Thyroid gland (tissue), 4 donors: ENCODE measurements around the gene ACHE.

ENCODE experiments used
- POLR2A ChIP-seq, 2 donors: fragments of 450-650 bp; IDR thresholded peaks; one replicate each; pipeline ENCODE4 v1.6.1; 2017; ENCODE audit warnings: antibody characterized with exemption in 2 of 2, mild to moderate bottlenecking in 2 of 2, moderate library complexity in 1 of 2
- TF ChIP-seq, protein P1 (sequence below), 6 experiments: fragments of 200-600 bp in 3 of 6; fragments of 450-650 bp in 3 of 6; sonication (generic) in 3 of 6; IDR thresholded peaks; one replicate each; pipeline ENCODE4 v1.5.1; 2016 to 2019; ENCODE audit warnings: antibody characterized with exemption in 6 of 6, mild to moderate bottlenecking in 2 of 6, inconsistent platforms in 1 of 6, moderate library complexity in 1 of 6

DNA sequence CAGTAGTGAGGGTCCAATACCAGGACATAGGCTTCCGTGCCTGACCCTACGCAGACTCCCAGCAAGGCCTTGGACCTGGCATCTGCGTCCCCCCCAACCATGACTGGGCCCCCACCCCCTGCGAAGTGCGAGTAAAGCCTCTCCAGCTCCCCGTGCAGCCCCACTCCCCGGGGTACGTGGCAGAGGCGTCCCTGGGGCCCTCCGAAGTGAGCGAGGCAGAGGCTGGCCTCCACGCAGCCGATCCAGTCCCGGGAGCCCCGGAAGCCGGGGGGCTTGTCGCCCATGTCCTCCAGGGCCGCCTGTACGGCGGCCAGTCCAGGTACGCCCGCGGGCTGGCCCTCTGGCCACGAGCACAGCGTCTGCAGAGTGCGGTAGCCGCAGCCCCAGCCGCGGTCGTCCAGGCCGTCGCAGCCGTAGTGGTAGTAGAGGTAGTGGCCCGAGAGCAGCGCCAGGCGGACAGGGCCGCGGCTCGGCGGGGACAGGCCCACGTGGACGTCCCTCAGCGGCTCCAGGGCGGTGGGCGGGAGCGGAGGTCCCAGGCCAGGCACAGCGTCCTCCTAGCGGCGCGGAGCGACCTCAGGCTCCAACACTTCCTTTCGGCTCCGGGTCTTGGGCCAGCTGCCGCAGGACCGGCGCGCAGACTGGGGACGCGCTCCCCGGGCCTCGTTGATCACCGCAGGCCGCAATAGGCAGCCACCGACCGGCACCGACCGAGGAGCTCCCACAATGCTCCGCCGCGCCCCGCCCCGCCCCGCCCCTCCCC is 6.5 kb downstream of the ACHE start, which contains the start of gene UFSP1:
- TF ChIP-seq, protein P1, sequence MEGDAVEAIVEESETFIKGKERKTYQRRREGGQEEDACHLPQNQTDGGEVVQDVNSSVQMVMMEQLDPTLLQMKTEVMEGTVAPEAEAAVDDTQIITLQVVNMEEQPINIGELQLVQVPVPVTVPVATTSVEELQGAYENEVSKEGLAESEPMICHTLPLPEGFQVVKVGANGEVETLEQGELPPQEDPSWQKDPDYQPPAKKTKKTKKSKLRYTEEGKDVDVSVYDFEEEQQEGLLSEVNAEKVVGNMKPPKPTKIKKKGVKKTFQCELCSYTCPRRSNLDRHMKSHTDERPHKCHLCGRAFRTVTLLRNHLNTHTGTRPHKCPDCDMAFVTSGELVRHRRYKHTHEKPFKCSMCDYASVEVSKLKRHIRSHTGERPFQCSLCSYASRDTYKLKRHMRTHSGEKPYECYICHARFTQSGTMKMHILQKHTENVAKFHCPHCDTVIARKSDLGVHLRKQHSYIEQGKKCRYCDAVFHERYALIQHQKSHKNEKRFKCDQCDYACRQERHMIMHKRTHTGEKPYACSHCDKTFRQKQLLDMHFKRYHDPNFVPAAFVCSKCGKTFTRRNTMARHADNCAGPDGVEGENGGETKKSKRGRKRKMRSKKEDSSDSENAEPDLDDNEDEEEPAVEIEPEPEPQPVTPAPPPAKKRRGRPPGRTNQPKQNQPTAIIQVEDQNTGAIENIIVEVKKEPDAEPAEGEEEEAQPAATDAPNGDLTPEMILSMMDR (IDR thresholded peaks at IDR 0.05): no peak
- TF ChIP-seq POLR2A (IDR thresholded peaks at IDR 0.05): no peak
